Measurements from ENCODE around the gene VSTM2B.

The VSTM2B gene

DNA sequence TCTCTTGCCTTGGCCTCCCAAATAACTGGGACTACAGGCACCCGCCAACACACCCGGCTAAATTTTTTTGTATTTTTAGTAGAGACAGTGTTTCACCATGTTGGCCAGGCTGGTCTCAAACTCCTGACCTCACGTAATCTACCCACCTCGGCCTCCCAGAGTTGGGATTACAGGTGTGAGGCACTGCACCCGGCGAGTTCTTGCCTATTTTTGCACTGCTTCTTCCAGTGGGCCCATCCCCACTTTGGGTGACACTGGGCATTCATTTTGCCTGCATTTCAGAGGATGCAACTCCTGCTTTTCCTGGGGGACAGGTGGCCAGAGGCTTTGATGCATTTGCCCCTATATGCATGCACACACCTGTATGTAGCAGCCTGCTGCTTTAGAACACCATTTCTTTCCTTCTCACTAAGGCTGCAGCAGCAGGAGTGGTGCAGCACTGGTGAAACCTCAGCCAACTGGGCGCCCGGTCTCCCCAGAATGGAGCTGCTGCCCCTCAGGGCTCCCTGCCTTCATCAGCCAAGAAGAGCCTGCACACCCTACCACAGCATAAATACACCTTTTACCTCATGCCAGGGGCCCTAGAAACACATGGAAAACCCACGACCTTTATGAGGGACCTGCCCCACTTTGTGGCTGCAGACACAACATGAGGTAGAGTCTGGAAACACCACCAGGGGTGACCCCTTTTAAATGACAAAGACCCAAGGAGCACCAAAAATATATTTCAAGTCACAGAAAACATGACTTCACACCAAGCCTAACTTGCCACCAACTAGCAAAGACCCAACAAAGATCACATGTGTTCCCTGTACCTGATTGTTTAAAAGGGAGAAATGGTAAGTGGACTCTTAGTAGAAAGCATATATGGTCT lies 43.5 kb downstream of the VSTM2B start:
- H3K4me1 Mint-ChIP-seq = peaks cover 16% of the 10 kb centered on the region
- no peak for DNase-seq
- H3K36me3 Mint-ChIP-seq (ENCODE audit: low read depth) = no peaks in the 10 kb centered on the region
- H3K9me3 Mint-ChIP-seq = no peaks in the 10 kb centered on the region
- TF ChIP-seq, protein P1, sequence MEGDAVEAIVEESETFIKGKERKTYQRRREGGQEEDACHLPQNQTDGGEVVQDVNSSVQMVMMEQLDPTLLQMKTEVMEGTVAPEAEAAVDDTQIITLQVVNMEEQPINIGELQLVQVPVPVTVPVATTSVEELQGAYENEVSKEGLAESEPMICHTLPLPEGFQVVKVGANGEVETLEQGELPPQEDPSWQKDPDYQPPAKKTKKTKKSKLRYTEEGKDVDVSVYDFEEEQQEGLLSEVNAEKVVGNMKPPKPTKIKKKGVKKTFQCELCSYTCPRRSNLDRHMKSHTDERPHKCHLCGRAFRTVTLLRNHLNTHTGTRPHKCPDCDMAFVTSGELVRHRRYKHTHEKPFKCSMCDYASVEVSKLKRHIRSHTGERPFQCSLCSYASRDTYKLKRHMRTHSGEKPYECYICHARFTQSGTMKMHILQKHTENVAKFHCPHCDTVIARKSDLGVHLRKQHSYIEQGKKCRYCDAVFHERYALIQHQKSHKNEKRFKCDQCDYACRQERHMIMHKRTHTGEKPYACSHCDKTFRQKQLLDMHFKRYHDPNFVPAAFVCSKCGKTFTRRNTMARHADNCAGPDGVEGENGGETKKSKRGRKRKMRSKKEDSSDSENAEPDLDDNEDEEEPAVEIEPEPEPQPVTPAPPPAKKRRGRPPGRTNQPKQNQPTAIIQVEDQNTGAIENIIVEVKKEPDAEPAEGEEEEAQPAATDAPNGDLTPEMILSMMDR (IDR thresholded peaks at IDR 0.05) = no peak
- H3K4me3 Mint-ChIP-seq = no peak overlapping the region
- no peak overlapping the region for H3K27ac Mint-ChIP-seq
- H3K27me3 Mint-ChIP-seq (ENCODE audit: low read depth, poor library complexity) = peaks cover 57% of the 10 kb centered on the region

DNA sequence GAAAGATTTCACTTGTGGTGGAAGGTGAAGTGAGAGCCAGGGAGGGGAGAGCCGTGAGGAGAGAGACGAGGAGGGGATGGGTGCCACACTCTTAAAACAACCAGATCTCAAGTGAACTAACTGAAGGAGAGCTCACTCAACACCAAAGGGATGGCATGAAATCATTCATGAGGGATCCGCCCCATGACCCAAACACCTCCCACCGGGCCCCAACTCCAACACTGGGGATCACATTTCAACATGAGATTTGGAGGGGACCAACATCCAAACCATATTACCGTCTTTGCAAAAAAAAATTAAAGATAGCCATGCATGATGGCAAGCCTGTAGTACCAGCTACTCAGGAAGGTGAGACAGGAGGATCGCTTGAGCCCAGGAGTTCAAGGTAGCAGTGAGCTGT lies 45.4 kb downstream of the VSTM2B start:
- Mint-ChIP-seq H3K4me3 (no peak overlapping the region), H3K27me3 (ENCODE audit: low read depth, poor library complexity) (peaks cover 65% of the 10 kb centered on the region), H3K27ac (no peak overlapping the region), H3K36me3 (ENCODE audit: low read depth) (no peaks in the 10 kb centered on the region), H3K9me3 (no peaks in the 10 kb centered on the region), H3K4me1 (peaks cover 25% of the 10 kb centered on the region)
- TF ChIP-seq, protein P1 (IDR thresholded peaks at IDR 0.05) = no peak
- no peak for DNase-seq

DNA sequence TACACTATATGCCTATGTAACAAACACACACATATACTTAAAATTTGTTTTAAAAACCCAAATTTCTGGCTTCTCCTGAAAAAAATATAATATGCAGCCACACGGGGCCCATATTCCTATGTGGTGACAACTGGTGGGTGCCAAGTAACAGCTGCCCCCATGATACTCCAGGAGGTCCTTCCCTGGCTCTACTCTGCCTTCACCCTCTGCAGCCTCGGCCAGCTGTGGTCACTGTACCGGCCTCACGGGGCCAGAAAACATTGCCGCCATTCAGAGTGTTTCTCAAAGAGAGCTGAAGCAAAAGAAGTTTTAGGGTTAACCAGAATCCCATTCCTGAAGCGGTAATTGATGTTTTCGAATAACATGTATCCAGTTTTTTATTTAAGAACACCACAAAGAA lies 47.7 kb downstream of the VSTM2B start:
- peaks cover 85% of the 10 kb centered on the region for H3K27me3 Mint-ChIP-seq (ENCODE audit: low read depth, poor library complexity)
- H3K4me1 Mint-ChIP-seq = peaks cover 22% of the 10 kb centered on the region

GRCh38 chr19:29574510-29574909 lies 48.7 kb downstream of the VSTM2B start:
- Mint-ChIP-seq H3K4me1 (peaks cover 22% of the 10 kb centered on the region), H3K27ac (no peak overlapping the region), H3K9me3 (no peaks in the 10 kb centered on the region), H3K27me3 (ENCODE audit: low read depth, poor library complexity) (peaks cover 86% of the 10 kb centered on the region), H3K36me3 (ENCODE audit: low read depth) (no peaks in the 10 kb centered on the region), H3K4me3 (no peak overlapping the region)
- TF ChIP-seq, protein P1 (IDR thresholded peaks at IDR 0.05) = no peak
- DNase-seq = no peak

More for the DNA sequence above, 47.7 kb downstream of the VSTM2B start:
- no peak overlapping the region for H3K4me3 Mint-ChIP-seq
- no peaks in the 10 kb centered on the region for H3K9me3 Mint-ChIP-seq
- TF ChIP-seq, protein P1 (IDR thresholded peaks at IDR 0.05) = no peak
- DNase-seq = no peak
- H3K27ac Mint-ChIP-seq = no peak overlapping the region
- H3K36me3 Mint-ChIP-seq (ENCODE audit: low read depth) = no peaks in the 10 kb centered on the region

DNA sequence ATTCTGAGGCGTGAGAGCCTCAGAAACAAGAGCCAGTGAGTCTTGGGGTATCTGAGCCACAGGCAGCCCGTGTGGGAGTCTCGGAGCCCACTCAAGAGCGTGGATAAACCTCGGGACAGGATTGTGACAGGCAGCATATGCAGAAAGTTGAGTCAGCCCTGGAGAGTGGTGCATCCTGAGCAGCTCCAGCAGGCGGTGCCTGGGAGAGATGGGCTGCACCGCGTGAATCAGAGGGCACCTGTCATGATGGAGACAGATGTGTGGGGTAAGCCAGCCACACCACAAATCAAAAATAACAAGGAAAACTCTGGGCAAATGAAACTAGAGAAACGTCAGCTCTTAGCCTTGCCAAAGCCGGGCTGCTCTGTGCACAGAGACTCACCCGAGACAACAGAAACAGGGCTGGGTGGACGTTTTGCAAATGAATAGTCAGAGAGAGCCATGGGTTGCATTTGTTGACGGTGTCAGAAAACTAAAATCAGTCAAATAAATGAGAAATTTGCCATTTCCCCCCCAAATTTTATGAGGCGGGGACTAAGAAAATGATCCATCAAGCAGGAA lies 50.3 kb downstream of the VSTM2B start:
- Mint-ChIP-seq H3K27me3 (ENCODE audit: low read depth, poor library complexity) (peaks cover 85% of the 10 kb centered on the region), H3K9me3 (peaks cover 4% of the 10 kb centered on the region), H3K36me3 (ENCODE audit: low read depth) (no peaks in the 10 kb centered on the region), H3K4me3 (no peak overlapping the region), H3K4me1 (peaks cover 18% of the 10 kb centered on the region), H3K27ac (no peak overlapping the region)
- DNase-seq = no peak
- TF ChIP-seq, protein P1 (IDR thresholded peaks at IDR 0.05) = no peak
